ENCODE data around the gene TMC6.
A peak's percentile ranks its signal among the peaks of the same experiment; 100 is the strongest.
"Not testable (repeated sequence)": the region's sequence is repeated elsewhere in the genome, so short reads cannot be mapped to it uniquely, and the experiment has no call there.

Gene TMC6

DNA sequence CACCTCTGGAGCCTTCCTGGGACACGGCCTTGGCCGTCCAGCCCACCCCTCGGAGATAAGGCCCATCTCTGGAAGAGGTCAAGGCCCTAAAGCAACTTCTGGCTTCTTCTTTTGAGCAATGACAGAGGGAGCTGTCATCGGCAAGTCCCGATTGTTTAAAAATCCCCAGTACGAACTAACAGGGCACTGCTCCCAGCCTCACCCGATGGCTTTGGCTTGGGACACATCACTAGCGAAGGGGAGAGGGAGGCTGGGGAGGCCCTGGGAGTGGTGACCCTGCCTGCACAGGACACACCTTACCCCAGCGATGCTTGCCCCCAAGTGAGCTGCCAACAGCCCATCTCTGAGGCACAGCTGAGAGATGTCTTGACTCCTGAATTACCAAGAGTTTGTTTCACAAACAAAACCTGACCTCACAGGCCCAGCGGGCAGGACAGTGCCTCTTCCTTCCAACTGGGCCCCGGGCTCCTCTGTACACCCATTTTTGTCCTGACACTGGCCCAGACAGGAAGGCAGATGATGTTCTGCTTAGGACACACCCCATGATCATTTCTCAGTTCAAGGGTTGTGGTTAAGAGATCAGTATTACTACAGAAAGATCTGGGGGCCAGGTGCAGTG, 44.7 kb upstream of the TMC6 start:
- Mint-ChIP-seq H3K4me3 (no peak overlapping the region), H3K27ac (no peak overlapping the region)
- no peak for DNase-seq

DNA sequence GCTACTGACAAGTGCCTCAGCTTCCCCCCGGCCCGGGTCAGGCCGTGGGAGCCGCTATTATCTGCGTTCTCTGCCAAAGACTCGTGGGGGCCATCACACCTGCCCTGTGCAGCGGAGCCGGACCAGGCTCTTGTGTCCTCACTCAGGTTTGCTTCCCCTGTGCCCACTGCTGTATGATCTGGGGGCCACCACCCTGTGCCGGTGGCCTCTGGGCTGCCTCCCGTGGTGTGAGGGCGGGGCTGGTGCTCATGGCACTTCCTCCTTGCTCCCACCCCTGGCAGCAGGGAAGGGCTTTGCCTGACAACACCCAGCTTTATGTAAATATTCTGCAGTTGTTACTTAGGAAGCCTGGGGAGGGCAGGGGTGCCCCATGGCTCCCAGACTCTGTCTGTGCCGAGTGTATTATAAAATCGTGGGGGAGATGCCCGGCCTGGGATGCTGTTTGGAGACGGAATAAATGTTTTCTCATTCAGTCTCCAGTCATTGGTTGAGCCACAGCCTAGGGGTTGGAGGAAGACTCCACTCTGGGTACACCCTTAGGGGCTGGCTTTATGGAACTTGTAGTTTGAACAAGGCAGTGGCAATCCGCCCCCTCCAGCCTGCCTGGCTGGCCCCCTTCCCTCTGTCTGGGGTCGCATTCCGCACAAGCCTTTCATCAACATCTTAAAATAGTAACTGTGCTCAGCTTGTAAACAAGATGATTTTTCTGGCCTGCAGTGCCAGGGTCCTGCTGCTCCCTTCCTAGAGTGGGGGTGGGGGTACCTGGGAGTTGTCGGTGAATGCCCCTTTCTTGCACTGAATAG, 43.9 kb upstream of the TMC6 start:
- no peak for DNase-seq
- Mint-ChIP-seq H3K27ac (no peak overlapping the region), H3K9me3 (no peaks in the 10 kb centered on the region), H3K27me3 (ENCODE audit: low read depth, poor library complexity) (peaks cover 3% of the 10 kb centered on the region), H3K36me3 (ENCODE audit: low read depth) (peaks cover 12% of the 10 kb centered on the region), H3K4me3 (no peak overlapping the region), H3K4me1 (peaks cover 19% of the 10 kb centered on the region)
- TF ChIP-seq, protein P1, sequence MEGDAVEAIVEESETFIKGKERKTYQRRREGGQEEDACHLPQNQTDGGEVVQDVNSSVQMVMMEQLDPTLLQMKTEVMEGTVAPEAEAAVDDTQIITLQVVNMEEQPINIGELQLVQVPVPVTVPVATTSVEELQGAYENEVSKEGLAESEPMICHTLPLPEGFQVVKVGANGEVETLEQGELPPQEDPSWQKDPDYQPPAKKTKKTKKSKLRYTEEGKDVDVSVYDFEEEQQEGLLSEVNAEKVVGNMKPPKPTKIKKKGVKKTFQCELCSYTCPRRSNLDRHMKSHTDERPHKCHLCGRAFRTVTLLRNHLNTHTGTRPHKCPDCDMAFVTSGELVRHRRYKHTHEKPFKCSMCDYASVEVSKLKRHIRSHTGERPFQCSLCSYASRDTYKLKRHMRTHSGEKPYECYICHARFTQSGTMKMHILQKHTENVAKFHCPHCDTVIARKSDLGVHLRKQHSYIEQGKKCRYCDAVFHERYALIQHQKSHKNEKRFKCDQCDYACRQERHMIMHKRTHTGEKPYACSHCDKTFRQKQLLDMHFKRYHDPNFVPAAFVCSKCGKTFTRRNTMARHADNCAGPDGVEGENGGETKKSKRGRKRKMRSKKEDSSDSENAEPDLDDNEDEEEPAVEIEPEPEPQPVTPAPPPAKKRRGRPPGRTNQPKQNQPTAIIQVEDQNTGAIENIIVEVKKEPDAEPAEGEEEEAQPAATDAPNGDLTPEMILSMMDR (IDR thresholded peaks at IDR 0.05): no peak

More for the DNA sequence above, 44.7 kb upstream of the TMC6 start:
- no peaks in the 10 kb centered on the region for H3K9me3 Mint-ChIP-seq
- peaks cover 16% of the 10 kb centered on the region for H3K36me3 Mint-ChIP-seq (ENCODE audit: low read depth)
- peaks cover 19% of the 10 kb centered on the region for H3K4me1 Mint-ChIP-seq
- TF ChIP-seq, protein P1 (IDR thresholded peaks at IDR 0.05): no peak
- peaks cover 3% of the 10 kb centered on the region for H3K27me3 Mint-ChIP-seq (ENCODE audit: low read depth, poor library complexity)

DNA sequence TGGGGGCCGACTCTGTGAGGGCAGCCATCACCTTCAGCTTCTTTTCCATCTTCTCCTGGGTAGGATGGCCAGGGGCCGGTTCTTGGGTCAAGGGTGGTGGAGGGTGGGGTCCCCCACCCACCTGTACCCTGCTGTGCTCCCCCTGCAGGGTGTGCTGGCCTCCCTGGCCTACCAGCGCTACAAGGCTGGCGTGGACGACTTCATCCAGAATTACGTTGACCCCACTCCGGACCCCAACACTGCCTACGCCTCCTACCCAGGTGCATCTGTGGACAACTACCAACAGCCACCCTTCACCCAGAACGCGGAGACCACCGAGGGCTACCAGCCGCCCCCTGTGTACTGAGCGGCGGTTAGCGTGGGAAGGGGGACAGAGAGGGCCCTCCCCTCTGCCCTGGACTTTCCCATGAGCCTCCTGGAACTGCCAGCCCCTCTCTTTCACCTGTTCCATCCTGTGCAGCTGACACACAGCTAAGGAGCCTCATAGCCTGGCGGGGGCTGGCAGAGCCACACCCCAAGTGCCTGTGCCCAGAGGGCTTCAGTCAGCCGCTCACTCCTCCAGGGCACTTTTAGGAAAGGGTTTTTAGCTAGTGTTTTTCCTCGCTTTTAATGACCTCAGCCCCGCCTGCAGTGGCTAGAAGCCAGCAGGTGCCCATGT, 43.2 kb upstream of the TMC6 start:
- not testable (repeated sequence) for DNase-seq; H3K27ac Mint-ChIP-seq; H3K4me3 Mint-ChIP-seq; H3K9me3 Mint-ChIP-seq; H3K27me3 Mint-ChIP-seq (ENCODE audit: low read depth, poor library complexity)
- Mint-ChIP-seq H3K4me1 (peaks cover 19% of the 10 kb centered on the region), H3K36me3 (ENCODE audit: low read depth) (peaks cover 12% of the 10 kb centered on the region)

DNA sequence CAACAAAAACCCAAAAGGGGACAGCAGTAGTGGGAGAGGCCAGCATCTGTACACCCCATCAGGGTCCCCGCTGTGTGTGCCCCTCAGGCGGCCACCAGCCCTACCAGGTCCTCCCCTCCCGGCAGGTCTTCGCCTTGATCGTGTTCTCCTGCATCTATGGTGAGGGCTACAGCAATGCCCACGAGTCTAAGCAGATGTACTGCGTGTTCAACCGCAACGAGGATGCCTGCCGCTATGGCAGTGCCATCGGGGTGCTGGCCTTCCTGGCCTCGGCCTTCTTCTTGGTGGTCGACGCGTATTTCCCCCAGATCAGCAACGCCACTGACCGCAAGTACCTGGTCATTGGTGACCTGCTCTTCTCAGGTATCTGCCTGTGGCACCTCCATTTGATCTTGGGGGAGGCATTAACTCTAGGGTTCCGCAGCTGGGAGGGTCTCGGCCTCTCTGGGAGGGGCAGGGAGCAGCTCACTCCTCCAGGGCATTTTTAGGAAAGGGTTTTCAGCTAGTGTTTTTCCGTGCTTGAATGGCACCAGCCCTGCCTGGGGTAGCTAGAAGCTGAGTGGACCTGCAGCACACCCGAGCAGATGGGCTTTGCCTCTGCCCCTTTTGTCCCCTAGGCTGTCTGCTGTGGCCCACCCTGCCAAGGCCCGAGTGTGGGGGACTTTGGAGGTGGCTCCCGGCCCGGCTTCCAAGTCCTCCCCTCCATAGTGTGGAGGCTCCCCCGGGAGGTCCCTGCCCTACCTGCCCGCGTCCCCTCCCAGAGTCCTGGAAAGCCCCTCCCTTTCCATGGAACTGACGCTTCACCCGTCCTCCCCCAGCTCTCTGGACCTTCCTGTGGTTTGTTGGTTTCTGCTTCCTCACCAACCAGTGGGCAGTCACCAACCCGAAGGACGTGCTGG, 42.4 kb upstream of the TMC6 start:
- DNase-seq: no peak
- H3K36me3 Mint-ChIP-seq (ENCODE audit: low read depth): peaks cover 12% of the 10 kb centered on the region
- peaks cover 6% of the 10 kb centered on the region for H3K27me3 Mint-ChIP-seq (ENCODE audit: low read depth, poor library complexity)
- peaks cover 14% of the 10 kb centered on the region for H3K4me1 Mint-ChIP-seq
- H3K4me3 Mint-ChIP-seq: peak overlapping the region; percentile 15
- TF ChIP-seq, protein P1 (IDR thresholded peaks at IDR 0.05): no peak
- no peaks in the 10 kb centered on the region for H3K9me3 Mint-ChIP-seq
- no peak overlapping the region for H3K27ac Mint-ChIP-seq

DNA sequence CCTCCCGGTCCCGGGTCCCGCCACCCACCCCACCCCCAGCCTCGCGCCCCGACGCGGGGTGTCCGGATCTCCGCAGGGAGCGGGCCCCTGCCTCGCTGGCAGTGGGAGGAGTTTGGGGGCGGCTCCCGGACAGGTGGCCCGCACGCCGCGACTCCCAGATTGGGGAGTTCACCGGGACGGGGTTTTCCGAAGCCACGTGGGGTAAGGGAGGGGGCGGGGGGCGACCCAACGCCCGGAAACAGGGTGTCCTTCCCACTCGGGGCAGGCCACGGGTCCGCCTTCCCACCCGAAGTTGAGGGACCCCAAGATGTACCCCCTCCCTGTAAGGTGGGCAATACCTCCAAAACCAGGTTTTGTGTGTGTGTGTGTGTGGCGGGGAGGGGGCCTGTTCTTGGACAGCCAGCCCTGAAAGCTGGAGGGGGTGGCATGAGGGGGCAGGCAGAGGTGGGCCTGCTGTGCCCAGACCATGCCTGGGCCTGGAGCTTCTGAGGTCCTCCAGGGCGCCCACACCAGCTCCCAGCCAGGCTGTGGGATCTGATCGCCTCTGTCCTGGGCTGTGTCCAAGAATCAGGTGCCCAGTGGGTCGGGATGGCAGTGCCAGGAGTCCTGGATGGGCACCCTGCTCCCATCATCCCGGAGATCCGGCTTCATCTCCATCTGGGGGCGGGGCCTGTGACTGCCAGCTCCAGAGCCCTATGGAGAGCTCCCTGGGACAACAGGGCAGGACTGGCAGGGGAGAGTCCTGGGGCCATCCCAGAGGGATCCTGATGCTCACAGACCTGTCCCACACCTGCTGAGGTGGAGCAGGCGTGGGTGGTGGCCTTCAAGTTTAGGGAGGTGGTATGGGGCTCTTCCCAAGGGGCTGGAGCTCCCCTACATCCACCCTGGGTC, 40.6 kb upstream of the TMC6 start:
- peak overlapping the region; percentile 28 for H3K4me3 Mint-ChIP-seq
- H3K4me1 Mint-ChIP-seq: peaks cover 12% of the 10 kb centered on the region
- H3K36me3 Mint-ChIP-seq (ENCODE audit: low read depth): peaks cover 10% of the 10 kb centered on the region
- H3K27me3 Mint-ChIP-seq (ENCODE audit: low read depth, poor library complexity): peaks cover 6% of the 10 kb centered on the region
- TF ChIP-seq, protein P1 (IDR thresholded peaks at IDR 0.05): no peak
- no peak overlapping the region for H3K27ac Mint-ChIP-seq
- no peaks in the 10 kb centered on the region for H3K9me3 Mint-ChIP-seq
- DNase-seq: peak; percentile 44

Measured in nephron progenitor cell (in vitro differentiated cells).